Stimulated activated CD4-positive, alpha-beta T cell treated with anti-CD3 and anti-CD28 coated beads, Interleukin-4, amount 100 ng/mL, for 4 hours (primary cell): ENCODE data around the gene KLHL13.
"Not testable (repeated sequence)": the region's sequence is repeated elsewhere in the genome, so short reads cannot be mapped to it uniquely, and the experiment has no call there.

Experiments
- DNase-seq, 2 experiments: peaks; one replicate each; pipeline ENCODE4 v3.0.0-alpha.2; 2020

KLHL13 gene

GRCh38 chrX:118066867-118067515 lies 49.6 kb downstream of the KLHL13 start:
- DNase-seq = no peak

- no peak for DNase-seq
These were observed 53.6 kb downstream of the KLHL13 start for GRCh38 chrX:118062817-118063615.

- DNase-seq = no peak
These were observed 54.4 kb downstream of the KLHL13 start for GRCh38 chrX:118062048-118062789.

- DNase-seq = no peak
These were observed 57.7 kb downstream of the KLHL13 start for GRCh38 chrX:118058924-118059323.

GRCh38 chrX:118056870-118057269 lies 59.7 kb downstream of the KLHL13 start:
- DNase-seq = no peak

- no peak for DNase-seq
These were observed 66.9 kb downstream of the KLHL13 start for GRCh38 chrX:118049713-118050112.

- DNase-seq = no peak
These were observed 69.0 kb downstream of the KLHL13 start for GRCh38 chrX:118047446-118048186.

GRCh38 chrX:118039591-118039990 lies 77.0 kb downstream of the KLHL13 start:
- no peak for DNase-seq

GRCh38 chrX:118038614-118039365 lies 77.8 kb downstream of the KLHL13 start:
- no peak for DNase-seq

- DNase-seq = no peak
These were observed 90.0 kb downstream of the KLHL13 start for GRCh38 chrX:118026631-118027030.

GRCh38 chrX:118025226-118025625 lies 91.4 kb downstream of the KLHL13 start:
- DNase-seq = no peak

- DNase-seq = no peak
These were observed 92.1 kb downstream of the KLHL13 start for GRCh38 chrX:118024482-118024881.

- DNase-seq = no peak
These were observed 93.9 kb downstream of the KLHL13 start for GRCh38 chrX:118022753-118023152.

GRCh38 chrX:118016422-118016821 lies 100.2 kb downstream of the KLHL13 start:
- DNase-seq = no peak

- not testable (repeated sequence) for DNase-seq
These were observed 114.2 kb downstream of the KLHL13 start for GRCh38 chrX:118002417-118002816.

- no peak for DNase-seq
These were observed 116.1 kb downstream of the KLHL13 start for GRCh38 chrX:118000518-118000917.

- DNase-seq = no peak
These were observed 118.4 kb downstream of the KLHL13 start for GRCh38 chrX:117998171-117998570.

- no peak for DNase-seq
These were observed 119.6 kb downstream of the KLHL13 start for GRCh38 chrX:117996918-117997480.

- no peak for DNase-seq
These were observed 120.2 kb downstream of the KLHL13 start for GRCh38 chrX:117996408-117996807.

GRCh38 chrX:117995378-117995777 lies 121.2 kb downstream of the KLHL13 start:
- no peak for DNase-seq

- DNase-seq = no peak
These were observed 124.4 kb downstream of the KLHL13 start for GRCh38 chrX:117992192-117992723.

- DNase-seq = no peak
These were observed 126.2 kb downstream of the KLHL13 start for GRCh38 chrX:117990438-117990837.
